SKM-1 (cell line): ENCODE data around the gene THSD1.
"Not testable (repeated sequence)": the region's sequence is repeated elsewhere in the genome, so short reads cannot be mapped to it uniquely, and the experiment has no call there.

Experiments used
- DNase-seq: peaks from one replicate; lab custom pipeline; 2025; ENCODE audit not compliant: unreplicated experiment; lab: John Stamatoyannopoulos, UW

The THSD1 gene

DNA sequence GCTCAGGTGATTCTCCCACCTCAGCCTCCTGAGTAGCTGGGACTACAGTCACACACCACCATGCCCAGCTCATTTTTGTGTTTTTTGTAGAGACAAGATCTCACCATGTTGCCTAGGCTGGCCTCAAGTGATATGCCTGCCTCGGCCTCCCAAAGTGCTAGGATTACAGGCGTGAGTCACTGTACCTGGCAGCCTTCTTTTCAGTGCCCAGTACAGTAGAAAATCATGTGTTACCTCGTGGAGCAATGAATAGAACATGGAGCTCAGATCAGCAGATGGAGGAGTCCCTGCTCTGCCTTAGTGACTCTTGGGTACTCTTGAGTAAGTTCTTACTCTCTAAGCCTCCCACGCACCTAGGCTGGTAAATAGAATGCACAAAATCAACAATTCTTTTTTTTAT lies 44.7 kb downstream of the THSD1 start:
- no peak for DNase-seq

GRCh38 chr13:52359534-52359933 lies 46.4 kb downstream of the THSD1 start:
- DNase-seq, result no peak

DNA sequence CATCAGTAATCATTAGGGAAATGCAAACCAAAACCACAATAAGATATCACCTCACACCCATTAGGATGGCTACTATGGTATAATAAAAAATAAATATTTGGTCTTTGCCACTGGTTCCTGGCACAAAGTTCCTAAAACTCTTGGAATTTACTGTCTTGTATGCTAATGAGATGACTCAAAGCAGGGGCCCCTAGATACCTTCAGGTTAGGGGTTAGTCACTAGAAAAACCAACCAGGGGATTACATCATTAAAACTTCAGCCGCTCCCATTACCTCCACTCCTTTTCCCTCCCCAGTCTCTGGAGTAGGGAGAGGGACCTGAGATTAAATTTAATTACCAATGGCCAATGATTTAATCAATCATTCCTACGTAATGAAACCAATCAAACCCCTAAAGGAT lies 49.6 kb downstream of the THSD1 start:
- DNase-seq, result no peak

DNA sequence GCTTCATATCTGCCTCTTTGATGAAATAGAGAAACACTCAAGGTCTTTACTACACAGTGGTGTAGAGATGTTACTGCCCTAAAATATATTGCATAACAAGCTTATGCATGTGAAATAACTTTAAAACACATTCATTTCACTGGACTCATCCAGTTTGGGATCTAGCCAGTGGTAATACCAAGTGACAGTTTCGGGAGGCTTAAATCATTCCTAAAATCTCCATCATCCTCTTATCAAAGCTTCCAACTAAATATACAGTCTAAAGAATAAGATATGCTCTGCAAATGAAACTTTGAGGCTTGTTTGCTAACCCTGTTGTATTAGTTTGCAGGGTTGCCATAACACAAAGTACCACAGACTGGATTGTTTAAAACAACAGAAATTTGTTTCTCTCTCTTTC lies 52.8 kb downstream of the THSD1 start:
- no peak for DNase-seq

DNA sequence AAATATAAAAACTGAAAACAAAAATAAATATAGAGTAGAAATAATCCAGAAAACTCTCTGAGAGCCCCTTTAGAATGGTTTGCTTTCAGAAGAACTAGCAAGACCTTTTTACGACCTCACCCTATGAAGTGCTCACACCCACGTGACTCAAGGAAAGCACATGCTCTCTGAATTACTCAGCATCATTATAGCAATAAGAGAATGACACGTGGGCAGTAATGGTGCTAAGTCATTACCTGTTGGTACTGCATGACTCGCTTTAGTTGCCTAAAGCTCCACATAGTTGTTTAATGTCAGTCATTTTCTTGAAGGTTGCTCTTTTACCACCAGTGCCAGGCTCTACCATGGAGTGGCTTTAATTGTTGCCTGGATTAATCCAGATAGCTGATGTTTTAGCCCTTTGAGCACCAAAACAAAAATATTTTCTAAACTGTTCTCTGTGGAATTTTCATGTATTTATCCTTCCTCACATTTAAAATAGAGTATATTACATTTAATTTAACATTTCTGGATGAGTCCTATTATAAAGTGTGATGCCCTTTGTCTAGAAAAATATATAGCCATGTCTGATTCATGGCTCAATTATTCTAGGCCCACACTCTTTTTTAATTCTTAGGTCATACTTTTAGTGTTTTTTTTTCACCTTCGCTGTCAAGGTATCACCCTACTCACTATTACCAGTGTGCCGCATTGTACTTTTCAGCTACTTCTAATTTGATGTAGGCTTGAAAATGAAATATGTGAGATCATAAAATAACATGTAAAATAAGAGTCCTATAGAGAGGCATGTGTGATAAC lies 56.8 kb downstream of the THSD1 start:
- DNase-seq, result no peak

DNA sequence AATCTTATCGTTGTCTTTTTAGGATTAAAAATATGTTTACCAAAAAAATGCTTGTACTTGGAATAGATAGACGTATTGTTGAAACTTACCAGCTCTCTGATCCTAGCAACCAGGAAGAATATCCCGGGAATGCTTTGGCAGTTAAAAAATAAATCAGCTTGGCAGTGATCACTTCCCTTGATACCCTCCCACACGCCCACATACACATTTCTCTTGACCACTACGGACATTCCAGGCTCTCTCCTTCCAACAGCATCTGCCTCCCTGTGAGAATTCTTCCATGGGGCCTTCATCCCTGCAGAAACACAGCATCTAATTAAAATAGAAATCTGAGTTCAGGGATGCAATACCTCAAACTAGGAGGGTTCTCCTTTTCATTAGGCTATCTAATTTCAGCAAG lies 57.9 kb downstream of the THSD1 start:
- DNase-seq, result no peak

- DNase-seq, result no peak
These were observed 60.2 kb downstream of the THSD1 start for GRCh38 chr13:52345631-52346251.

- DNase-seq, result no peak
These were observed 60.9 kb downstream of the THSD1 start for GRCh38 chr13:52345048-52345447.

GRCh38 chr13:52344108-52344507 lies 61.9 kb downstream of the THSD1 start:
- DNase-seq, result no peak

- not testable (repeated sequence) for DNase-seq
These were observed 63.8 kb downstream of the THSD1 start for GRCh38 chr13:52342203-52342602.

DNA sequence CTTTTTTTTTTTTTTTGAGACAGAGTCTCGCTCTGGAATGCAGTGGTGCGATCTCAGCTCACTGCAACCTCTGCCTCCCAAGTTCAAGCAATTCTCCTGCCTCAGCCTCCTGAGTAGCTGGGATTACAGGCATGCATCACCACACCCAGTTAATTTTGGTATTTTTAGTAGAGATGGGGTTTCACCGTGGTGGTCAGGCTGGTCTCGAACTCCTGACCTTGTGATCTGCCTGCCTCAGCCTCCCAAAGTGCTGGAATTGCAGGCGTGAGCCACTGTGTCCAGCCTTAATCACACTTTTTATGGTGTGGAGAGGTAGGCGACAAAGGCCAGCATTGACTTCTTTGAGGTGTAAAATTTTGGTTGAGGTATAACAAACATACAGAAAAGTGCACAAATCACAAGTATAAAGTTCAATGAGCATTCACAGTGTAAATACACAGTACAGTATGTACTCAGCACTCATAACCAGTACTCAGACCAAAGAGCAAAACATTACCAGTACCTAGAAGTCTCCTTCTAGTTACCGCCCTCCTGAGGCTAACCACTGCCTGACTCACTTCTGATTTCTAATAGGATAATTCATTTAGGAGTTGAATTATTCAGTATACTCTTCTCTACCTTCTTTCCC lies 68.0 kb downstream of the THSD1 start:
- not testable (repeated sequence) for DNase-seq

DNA sequence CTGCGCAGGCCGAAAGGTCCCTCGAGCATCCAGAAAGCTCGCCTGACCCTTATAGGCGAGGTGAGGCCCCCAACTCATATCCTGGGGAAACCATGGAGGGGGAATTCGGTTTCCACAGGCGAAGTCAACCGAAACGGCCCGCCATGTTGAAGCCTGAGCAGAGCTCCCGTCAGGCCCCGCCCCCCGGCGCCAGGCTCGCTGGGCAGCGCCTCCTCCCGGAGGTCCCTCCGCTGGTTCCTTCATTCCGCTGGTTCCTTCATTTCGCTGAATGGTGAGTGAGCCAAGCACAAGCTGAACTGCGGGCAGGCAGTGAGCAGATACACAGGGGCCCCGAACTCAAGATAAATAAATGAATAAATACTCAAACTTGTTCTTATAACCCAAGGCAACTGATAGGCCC lies 71.9 kb downstream of the THSD1 start:
- DNase-seq, result not testable (repeated sequence)

- DNase-seq, result not testable (repeated sequence)
These were observed 74.1 kb downstream of the THSD1 start for GRCh38 chr13:52331844-52332243.
